Ascending aorta (tissue), 2 donors: ENCODE results near the gene LMO3. TPM values are rescaled to one million over a fixed set of nuclear protein-coding genes. Genes with fewer than 3 reads are reported as not detected.

Experiments
- DNase-seq, 2 donors: peaks; one replicate each; pipeline ENCODE4 v3.0.0-alpha.2; 2019; ENCODE audit warnings: low spot score in 2 of 2
- H3K27ac ChIP-seq, 2 donors: fragments of 200-600 bp; sonication (generic); one replicate each; pipeline ENCODE4 v1.5.1; 2016 to 2017; ENCODE audit warnings: mild to moderate bottlenecking in 1 of 2
- H3K27me3 ChIP-seq: fragments of 200-600 bp; sonication (generic); one replicate; pipeline ENCODE4 v1.5.1; 2017
- H3K36me3 ChIP-seq, 2 donors: fragments of 200-600 bp; sonication (generic); one replicate each; pipeline ENCODE4 v1.5.1; 2016
- H3K4me1 ChIP-seq, 2 donors: fragments of 200-600 bp; sonication (generic); one replicate each; pipeline ENCODE4 v1.5.1; 2016 to 2017; ENCODE audit warnings: mild to moderate bottlenecking in 1 of 2
- H3K4me3 ChIP-seq, 2 donors: fragments of 200-600 bp; sonication (generic); one replicate each; pipeline ENCODE4 v1.5.1; 2016 to 2017; ENCODE audit warnings: mild to moderate bottlenecking in 1 of 2
- H3K9me3 ChIP-seq, 2 donors: fragments of 200-600 bp; sonication (generic); one replicate each; pipeline ENCODE4 v1.5.1; 2016
- CTCF ChIP-seq, 3 experiments: fragments of 200-600 bp in 2 of 3; fragments of 450-650 bp in 1 of 3; sonication (generic) in 2 of 3; IDR thresholded peaks; one replicate each; pipeline ENCODE4 v1.5.1; 2016 to 2019; ENCODE audit warnings: antibody characterized with exemption in 3 of 3, mild to moderate bottlenecking in 1 of 3, moderate library complexity in 1 of 3
- intact Hi-C: fragments of 100-400 bp; cut with DNase I; formaldehyde crosslinking; loops from one replicate; pipeline ENCODE4 v1.15.1; 2023
- total RNA-seq: library from RNA; depleted of rRNA; stranded (reverse); fragments of >200 nt; gene quantifications from one replicate; pipeline ENCODE4 v1.1.0, GENCODE V29; 2016

LMO3 gene
- total RNA-seq, 1 donor from 2014 or later, result 20.2 TPM

DNA sequence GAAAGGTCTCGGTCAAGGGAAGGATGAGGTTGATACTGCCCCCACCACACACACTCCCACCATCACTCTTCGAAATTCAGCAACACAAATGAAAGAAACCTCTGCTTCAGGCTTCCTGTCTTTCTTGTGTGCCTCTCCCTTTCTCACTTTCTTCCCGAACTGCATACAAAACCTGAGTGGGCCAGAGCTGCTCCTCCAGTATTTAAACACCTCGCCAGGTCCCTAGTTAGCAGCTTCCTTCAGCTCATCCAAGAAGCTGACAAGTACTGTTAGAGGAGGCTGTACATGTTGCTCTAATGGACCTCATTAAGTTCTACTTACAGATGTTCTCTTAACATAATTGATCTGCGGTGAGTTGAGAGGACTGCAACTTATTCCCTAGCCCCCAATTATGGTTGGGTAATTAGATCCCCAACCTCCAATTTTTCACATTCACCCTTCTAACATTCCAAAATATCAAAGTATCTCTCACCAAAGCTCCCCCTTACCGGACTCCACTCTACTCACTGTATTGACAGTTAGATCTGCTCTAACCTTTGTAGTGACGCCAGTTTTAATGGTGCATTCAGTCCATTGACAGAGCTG, 4.1 kb upstream of the LMO3 start:
- DNase-seq, result no peak
- Histone ChIP-seq H3K27me3 (no peaks in the 10 kb centered on the region), H3K4me1 (peaks cover 0 to 11% of the 10 kb centered on the region in 2 donors), H3K9me3 (no peaks in the 10 kb centered on the region), H3K36me3 (no peaks in the 10 kb centered on the region), H3K27ac (peak overlapping the region; percentile 59 to 83), H3K4me3 (peak overlapping the region; percentile 4 to 56)
- intact Hi-C loops, result no loop called here
- TF ChIP-seq CTCF (IDR thresholded peaks at IDR 0.05), result no peak

DNA sequence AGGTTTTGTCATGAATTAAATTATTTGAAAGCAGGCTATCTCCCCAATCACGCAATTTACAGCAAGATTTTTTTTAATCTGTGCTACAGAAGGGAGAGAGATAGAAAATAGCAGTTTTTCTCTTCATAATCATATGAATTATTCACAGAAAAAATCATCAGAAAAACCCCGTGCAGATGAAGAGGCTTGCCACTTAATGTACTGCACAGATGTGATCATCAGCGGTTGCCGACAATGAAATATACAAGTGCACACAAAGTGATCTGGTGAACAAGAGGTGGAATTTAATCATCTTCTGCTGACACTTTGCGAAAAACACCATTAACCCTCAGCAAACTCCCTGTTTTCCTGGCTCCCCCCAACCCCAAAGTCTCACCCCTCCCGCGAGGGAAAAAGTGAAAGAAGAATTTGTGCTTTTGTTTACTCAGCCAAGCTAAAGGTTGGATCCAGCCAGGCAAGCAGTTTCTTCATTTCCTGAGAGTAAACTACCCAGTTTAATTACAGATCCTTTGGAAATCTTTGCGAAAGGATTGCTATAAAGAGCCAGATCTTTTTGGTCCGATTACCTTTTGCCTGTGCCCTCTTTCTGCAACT, 3.1 kb upstream of the LMO3 start:
- Histone ChIP-seq H3K27me3 (no peaks in the 10 kb centered on the region), H3K27ac (peak overlapping the region; percentile 59 to 83), H3K36me3 (no peaks in the 10 kb centered on the region), H3K4me3 (peak overlapping the region in 1 of 2 donors; percentile 56), H3K4me1 (peaks cover 0 to 11% of the 10 kb centered on the region in 2 donors), H3K9me3 (no peaks in the 10 kb centered on the region)
- TF ChIP-seq CTCF (IDR thresholded peaks at IDR 0.05), result no peak
- DNase-seq, result no peak
- intact Hi-C loops, result no loop called here

- intact Hi-C loops, result loop anchor here (2.0 kb wide), 1 partner anchor 21 kb away; no protein-coding TSS in a partner anchor
- TF ChIP-seq CTCF (IDR thresholded peaks at IDR 0.05), result no peak
- Histone ChIP-seq H3K27ac (peak overlapping the region; percentile 59 to 83), H3K36me3 (no peaks in the 10 kb centered on the region), H3K4me3 (peak overlapping the region in 1 of 2 donors; percentile 67), H3K27me3 (no peaks in the 10 kb centered on the region), H3K9me3 (no peaks in the 10 kb centered on the region), H3K4me1 (peaks cover 0 to 7% of the 10 kb centered on the region in 2 donors)
- no peak for DNase-seq
Observed at GRCh38 chr12:16607906-16608775, 2.2 kb upstream of the LMO3 start.

GRCh38 chr12:16606991-16607390, 1.0 kb upstream of the LMO3 start:
- H3K36me3 ChIP-seq, result no peaks in the 10 kb centered on the region
- intact Hi-C loops, result loop anchor here (2.0 kb wide), 1 partner anchor 20 kb away; no protein-coding TSS in a partner anchor

More at GRCh38 chr12:16606991-16607390, 1.0 kb upstream of the LMO3 start:
- Histone ChIP-seq H3K4me3 (peak overlapping the region; percentile 63 to 67), H3K4me1 (peaks cover 0 to 7% of the 10 kb centered on the region in 2 donors), H3K27me3 (no peaks in the 10 kb centered on the region), H3K9me3 (no peaks in the 10 kb centered on the region), H3K27ac (peak overlapping the region; percentile 59 to 83)
- no peak for TF ChIP-seq CTCF (IDR thresholded peaks at IDR 0.05)
- DNase-seq, result no peak
